ENCODE results near the gene NTM. TPM values are rescaled to one million over a fixed set of nuclear protein-coding genes. Genes with fewer than 3 reads are reported as not detected.

Gene NTM
- total and polyA plus RNA-seq, 9 donors: 0.16 to 8.5 (median 0.55) TPM; not detected in 3

GRCh38 chr11:131652231-131652630 lies 281.8 kb downstream of the NTM start:
- Histone ChIP-seq H3K27me3 (no peaks in the 10 kb centered on the region), H3K4me1 (ENCODE audit: insufficient read depth) (no peaks in the 10 kb centered on the region), H3K4me3 (no peak overlapping the region), H3K9me3 (no peaks in the 10 kb centered on the region), H3K36me3 (no peaks in the 10 kb centered on the region), H3K27ac (no peak overlapping the region)
- WGBS, 3 donors: 9 to 15% (median 14%) methylated on average over 2 of the region's 2 CpGs
- no peak for DNase-seq
- intact Hi-C loops (cut with DNase I): no loop called here
- TF ChIP-seq CTCF (IDR thresholded peaks at IDR 0.05) (no peak), POLR2A (IDR thresholded peaks at IDR 0.05) (no peak), EP300 (IDR thresholded peaks at IDR 0.05) (no peak)

- Histone ChIP-seq H3K4me3 (no peak overlapping the region), H3K4me1 (ENCODE audit: insufficient read depth) (no peaks in the 10 kb centered on the region), H3K27ac (no peak overlapping the region), H3K27me3 (no peaks in the 10 kb centered on the region), H3K9me3 (no peaks in the 10 kb centered on the region), H3K36me3 (no peaks in the 10 kb centered on the region)
- intact Hi-C loops (cut with DNase I): no loop called here
- WGBS, 3 donors: 56 to 67% (median 60%) methylated on average over 5 of the region's 5 CpGs
- no peak for DNase-seq
- TF ChIP-seq EP300 (IDR thresholded peaks at IDR 0.05) (no peak), POLR2A (IDR thresholded peaks at IDR 0.05) (no peak), CTCF (IDR thresholded peaks at IDR 0.05) (no peak)
Observed at GRCh38 chr11:131653260-131653659, 282.8 kb downstream of the NTM start.

GRCh38 chr11:131654849-131655248 lies 284.4 kb downstream of the NTM start:
- TF ChIP-seq POLR2A (IDR thresholded peaks at IDR 0.05) (no peak), EP300 (IDR thresholded peaks at IDR 0.05) (no peak), CTCF (IDR thresholded peaks at IDR 0.05) (no peak)
- Histone ChIP-seq H3K4me1 (ENCODE audit: insufficient read depth) (no peaks in the 10 kb centered on the region), H3K27ac (no peak overlapping the region), H3K9me3 (no peaks in the 10 kb centered on the region), H3K36me3 (no peaks in the 10 kb centered on the region), H3K4me3 (no peak overlapping the region), H3K27me3 (no peaks in the 10 kb centered on the region)
- intact Hi-C loops (cut with DNase I): no loop called here
- no peak for DNase-seq
- 92 to 95% (median 94%) methylated on average over 10 of the region's 10 CpGs for WGBS, 3 donors

- H3K36me3 ChIP-seq: no peaks in the 10 kb centered on the region
- H3K9me3 ChIP-seq: no peaks in the 10 kb centered on the region
- 69 to 80% (median 76%) methylated on average over 9 of the region's 9 CpGs for WGBS, 3 donors
- H3K27ac ChIP-seq: no peak overlapping the region
- H3K27me3 ChIP-seq: no peaks in the 10 kb centered on the region
- no peaks in the 10 kb centered on the region for H3K4me1 ChIP-seq (ENCODE audit: insufficient read depth)
- TF ChIP-seq POLR2A (IDR thresholded peaks at IDR 0.05): no peak
- no peak overlapping the region for H3K4me3 ChIP-seq
- DNase-seq: no peak
- intact Hi-C loops (cut with DNase I): no loop called here
Observed at GRCh38 chr11:131656179-131656838, 285.9 kb downstream of the NTM start.

GRCh38 chr11:131656839-131657211 lies 286.4 kb downstream of the NTM start:
- intact Hi-C loops (cut with DNase I): no loop called here
- Histone ChIP-seq H3K4me1 (ENCODE audit: insufficient read depth) (no peaks in the 10 kb centered on the region), H3K27me3 (no peaks in the 10 kb centered on the region), H3K36me3 (no peaks in the 10 kb centered on the region), H3K9me3 (no peaks in the 10 kb centered on the region), H3K27ac (no peak overlapping the region), H3K4me3 (no peak overlapping the region)
- 52 to 57% (median 54%) methylated on average over 9 of the region's 9 CpGs for WGBS, 3 donors
- TF ChIP-seq POLR2A (IDR thresholded peaks at IDR 0.05) (no peak), EP300 (IDR thresholded peaks at IDR 0.05) (no peak), CTCF (IDR thresholded peaks at IDR 0.05) (no peak)
- DNase-seq: no peak
